IMR-90 (cell line): ENCODE data around the gene MAP1LC3A. TPM values are rescaled to one million over a fixed set of nuclear protein-coding genes. Genes with fewer than 3 reads are reported as not detected.

Experiments
- ATAC-seq: fragments of 200-7000 bp; cut with Tn5 transposase; 2 replicates; pipeline ENCODE4 v1.9.1; 2020; ENCODE audit warnings: low read depth, mild to moderate bottlenecking, moderate library complexity
- BruUV-seq: library from RNA; stranded (reverse); fragments of 400-500 nt; replicated peaks from 2 replicates; lab custom pipeline; 2021; lab: Mats Ljungman, UMichigan
- CTCF ChIA-PET: fragments of 300-600 bp; formaldehyde crosslinking; extraction: SDS; loops from one replicate; lab custom pipeline; 2021; ENCODE audit warnings: antibody characterized with exemption; lab: Yijun Ruan, JAX
- POLR2A ChIA-PET: fragments of 300-600 bp; sonication (Branson Sonifier 250); formaldehyde crosslinking; loops from one replicate; lab custom pipeline; 2022; ENCODE audit warnings: antibody characterized with exemption; ENCODE audit not compliant: unreplicated experiment; lab: Charles Lee
- DNase-seq: peaks from one replicate; pipeline ENCODE4 v3.0.0; 2013
- H2AFZ ChIP-seq: replicated peaks from 2 replicates; pipeline ENCODE3; 2013; ENCODE audit warnings: low read length, mild to moderate bottlenecking; ENCODE audit not compliant: poor library complexity
- H2AK5ac ChIP-seq: 2 replicates; pipeline ENCODE4 v1.6.1; 2013; ENCODE audit warnings: low read depth, low read length, inconsistent platforms
- H2AK9ac ChIP-seq: replicated peaks from 2 replicates; pipeline ENCODE3; 2013; ENCODE audit warnings: mild to moderate bottlenecking, low read depth, low read length, moderate library complexity; ENCODE audit not compliant: poor library complexity
- H2BK120ac ChIP-seq: 2 replicates; pipeline ENCODE4 v1.6.1; 2013; ENCODE audit warnings: low read depth, low read length, inconsistent platforms
- H2BK15ac ChIP-seq: 3 replicates; pipeline ENCODE4 v1.6.1; 2013; ENCODE audit warnings: low read depth, low read length, inconsistent platforms
- H2BK20ac ChIP-seq: 2 replicates; pipeline ENCODE4 v1.6.1; 2013; ENCODE audit warnings: low read depth, mild to moderate bottlenecking, inconsistent platforms, low read length, moderate library complexity
- H2BK5ac ChIP-seq: 2 replicates; pipeline ENCODE4 v1.6.1; 2013; ENCODE audit warnings: mild to moderate bottlenecking, low read depth, low read length, inconsistent platforms; ENCODE audit not compliant: poor library complexity, severe bottlenecking
- H3K14ac ChIP-seq: replicated peaks from 2 replicates; pipeline ENCODE4 v1.6.1; 2013; ENCODE audit warnings: low read depth, low read length, inconsistent platforms
- H3K18ac ChIP-seq: 2 replicates; pipeline ENCODE4 v1.6.1; 2013; ENCODE audit warnings: low read depth, low read length, control low read depth
- H3K23ac ChIP-seq: 2 replicates; pipeline ENCODE4 v1.6.1; 2013; ENCODE audit warnings: low read depth, low read length, inconsistent platforms
- H3K27ac ChIP-seq: 2 replicates; pipeline ENCODE4 v1.5.1; 2013; ENCODE audit warnings: mild to moderate bottlenecking, control low read depth, low read length; ENCODE audit not compliant: insufficient read depth
- H3K27me3 ChIP-seq: 2 replicates; pipeline ENCODE4 v1.6.1; 2013; ENCODE audit warnings: low read length; ENCODE audit not compliant: control insufficient read depth, insufficient read depth
- H3K36me3 ChIP-seq: 2 replicates; pipeline ENCODE4 v1.6.1; 2013; ENCODE audit warnings: low read length, mixed read lengths; ENCODE audit not compliant: control insufficient read depth, insufficient read depth
- H3K4ac ChIP-seq: 2 replicates; pipeline ENCODE4 v1.6.1; 2013; ENCODE audit warnings: low read depth, low read length, inconsistent platforms
- H3K4me1 ChIP-seq: 2 replicates; pipeline ENCODE4 v1.6.1; 2013; ENCODE audit warnings: low read length, mixed read lengths; ENCODE audit not compliant: control insufficient read depth, insufficient read depth
- H3K4me2 ChIP-seq: 2 replicates; pipeline ENCODE4 v1.6.1; 2013; ENCODE audit warnings: low read depth, mild to moderate bottlenecking, control low read depth, low read length, moderate library complexity
- H3K4me3 ChIP-seq: 2 replicates; pipeline ENCODE4 v1.5.1; 2013; ENCODE audit warnings: low read depth, mild to moderate bottlenecking, control low read depth, low read length, moderate library complexity; ENCODE audit not compliant: insufficient read depth
- H3K56ac ChIP-seq: 2 replicates; pipeline ENCODE4 v1.6.1; 2013; ENCODE audit warnings: low read length, inconsistent platforms; ENCODE audit not compliant: insufficient read depth; ENCODE audit errors: extremely low read depth
- H3K79me1 ChIP-seq, 2 experiments: 2 replicates each; pipeline ENCODE4 v1.6.1; 2013; ENCODE audit warnings: low read length in 2 of 2, inconsistent platforms in 1 of 2, low read depth in 1 of 2
- H3K9ac ChIP-seq: 2 replicates; pipeline ENCODE4 v1.6.1; 2013; ENCODE audit warnings: low read depth, low read length, control low read depth
- H3K9me1 ChIP-seq: 2 replicates; pipeline ENCODE4 v1.6.1; 2013; ENCODE audit warnings: low read length, inconsistent platforms; ENCODE audit not compliant: insufficient read depth
- H3K9me3 ChIP-seq: 2 replicates; pipeline ENCODE4 v1.6.1; 2013; ENCODE audit warnings: low read length; ENCODE audit not compliant: control insufficient read depth, insufficient read depth
- H4K20me1 ChIP-seq: 2 replicates; pipeline ENCODE4 v1.6.1; 2013; ENCODE audit warnings: low read length, inconsistent platforms; ENCODE audit not compliant: insufficient read depth
- H4K5ac ChIP-seq: 2 replicates; pipeline ENCODE4 v1.6.1; 2013; ENCODE audit warnings: mild to moderate bottlenecking, low read depth, low read length, control low read depth
- H4K8ac ChIP-seq, 2 experiments: 2 replicates each; pipeline ENCODE4 v1.6.1; 2013; ENCODE audit warnings: low read depth in 2 of 2, low read length in 2 of 2, control low read depth in 1 of 2, inconsistent platforms in 1 of 2
- H4K91ac ChIP-seq: 2 replicates; pipeline ENCODE4 v1.6.1; 2013; ENCODE audit warnings: low read depth, low read length, inconsistent platforms; ENCODE audit not compliant: insufficient read depth
- BHLHE40 ChIP-seq: fragments of 150-350 bp; IDR thresholded peaks from 2 replicates; pipeline ENCODE4 v1.6.1; 2016; ENCODE audit warnings: mild to moderate bottlenecking, low read depth, low read length
- CEBPB ChIP-seq: IDR thresholded peaks from 2 replicates; pipeline ENCODE4 v1.6.1; 2012; ENCODE audit warnings: low read depth, low read length, improper control_type of control experiment
- CHD1 ChIP-seq: IDR thresholded peaks from 2 replicates; pipeline ENCODE4 v1.6.1; 2012; ENCODE audit warnings: low read depth, low read length, improper control_type of control experiment
- CTCF ChIP-seq: conservative IDR thresholded peaks from 2 replicates; pipeline ENCODE4 v1.5.1; 2012; ENCODE audit warnings: mild to moderate bottlenecking, low read depth, low read length, improper control_type of control experiment
- FOS ChIP-seq: fragments of 150-350 bp; IDR thresholded peaks from 2 replicates; pipeline ENCODE4 v1.6.1; 2016; ENCODE audit warnings: low read depth, low read length
- MAFK ChIP-seq: IDR thresholded peaks from 2 replicates; pipeline ENCODE4 v1.6.1; 2012; ENCODE audit warnings: low read depth, low read length, improper control_type of control experiment
- MAZ ChIP-seq: IDR thresholded peaks from 2 replicates; pipeline ENCODE4 v1.6.1; 2012; ENCODE audit warnings: low read depth, mild to moderate bottlenecking, low read length, improper control_type of control experiment, moderate library complexity, borderline replicate concordance
- MXI1 ChIP-seq: IDR thresholded peaks from 2 replicates; pipeline ENCODE4 v1.6.1; 2012; ENCODE audit warnings: low read depth, mild to moderate bottlenecking, low read length, moderate library complexity, borderline replicate concordance
- NFE2L2 ChIP-seq: fragments of 150-350 bp; IDR thresholded peaks from 2 replicates; pipeline ENCODE4 v1.6.1; 2016; ENCODE audit warnings: low read depth, mild to moderate bottlenecking, low read length
- POLR2A ChIP-seq: IDR thresholded peaks from 2 replicates; pipeline ENCODE4 v1.6.1; 2012; ENCODE audit warnings: mild to moderate bottlenecking, low read depth, low read length
- RAD21 ChIP-seq: IDR thresholded peaks from 2 replicates; pipeline ENCODE4 v1.6.1; 2012; ENCODE audit warnings: low read length, improper control_type of control experiment
- RCOR1 ChIP-seq: IDR thresholded peaks from 2 replicates; pipeline ENCODE4 v1.6.1; 2012; ENCODE audit warnings: mild to moderate bottlenecking, low read length, improper control_type of control experiment; ENCODE audit not compliant: insufficient replicate concordance
- RFX5 ChIP-seq: IDR thresholded peaks from 2 replicates; pipeline ENCODE4 v1.8.0; 2012; ENCODE audit warnings: low read depth, mild to moderate bottlenecking, low read length, moderate library complexity
- SMC3 ChIP-seq: fragments of 150-350 bp; IDR thresholded peaks from 2 replicates; pipeline ENCODE4 v1.6.1; 2016; ENCODE audit warnings: low read depth, mild to moderate bottlenecking, antibody characterized with exemption, low read length, moderate library complexity
- USF2 ChIP-seq: fragments of 150-350 bp; IDR thresholded peaks from 2 replicates; pipeline ENCODE4 v1.6.1; 2017; ENCODE audit warnings: mild to moderate bottlenecking, antibody characterized with exemption, low read length, low read depth
- WGBS, 2 experiments: methylation state at CpG; one replicate each; pipeline versions ENCODE4 v1.1.5 to v1.1.7; 2013; ENCODE audit warnings: missing lambda C conversion rate in 2 of 2; ENCODE audit not compliant: insufficient read length in 1 of 2; ENCODE audit errors: extremely low coverage in 2 of 2; 5-methylcytosine and 5-hydroxymethylcytosine counted together
- dilution Hi-C: fragments of 300-500 bp; cut with HindIII; formaldehyde crosslinking; loops from one replicate; pipeline ENCODE4 v1.14.3; 2018; ENCODE audit warnings: low sequenced_read_pairs; ENCODE audit not compliant: unreplicated experiment
- in situ Hi-C: fragments of 300-500 bp; cut with MboI; formaldehyde crosslinking; loops from 3 replicates; pipeline ENCODE4 v1.14.3; 2019; ENCODE audit warnings: low sequenced_read_pairs, inconsistent platforms, mixed read lengths
- intact Hi-C: fragments of 100-400 bp; cut with micrococcal nuclease; formaldehyde crosslinking; loops from 2 replicates; pipeline ENCODE4 v1.10.0; 2022
- polyA plus RNA-seq, 3 experiments: library from polyadenylated mRNA; depleted of rRNA; stranded (reverse); fragments of >200 nt; gene quantifications; 2 replicates each; pipeline ENCODE4 v1.2.3, GENCODE V29; 2012; ENCODE audit warnings: low replicate concordance in 1 of 3
- total RNA-seq: library from RNA; depleted of rRNA; stranded (reverse); fragments of >200 nt; gene quantifications from 2 replicates; pipeline ENCODE4 v1.2.3, GENCODE V29; 2012

Gene MAP1LC3A
- total and polyA plus RNA-seq, 2 of the 4 experiments (the other 2 are of a cell fraction) = 10.0 to 39.7 TPM

GRCh38 chr20:34525709-34526416 is 32.7 kb upstream of the MAP1LC3A start:
- intact Hi-C loops = no loop called here
- TF ChIP-seq RAD21 = 0 out of 2 replicates have a peak, but pooled peaks have one; percentile 7
- no peak for TF ChIP-seq SMC3
- TF ChIP-seq RCOR1 = peak; percentile 99
- TF ChIP-seq MAFK = no peak; the same call in none of the 2 replicates
- TF ChIP-seq BHLHE40 = peak; percentile 89
- peak; percentile 91 for TF ChIP-seq MAZ
- peak; percentile 7; the same call in 1 of the 2 replicates for TF ChIP-seq USF2
- peak; percentile 95 for TF ChIP-seq FOS
- no peak for TF ChIP-seq CHD1
- TF ChIP-seq MXI1 = peak; percentile 78
- peak; percentile 77 for TF ChIP-seq RFX5
- peak; percentile 54 for TF ChIP-seq POLR2A
- no peak for TF ChIP-seq CEBPB
- TF ChIP-seq CTCF = no peak
- TF ChIP-seq NFE2L2 = peak; percentile 39; the same call in 1 of the 2 replicates

More at GRCh38 chr20:34525709-34526416, 32.7 kb upstream of the MAP1LC3A start:
- H3K79me1 ChIP-seq = peaks cover 56 to 86% of the 10 kb centered on the region in 2 experiments
- dilution Hi-C loops = no loop called here
- H3K14ac ChIP-seq = peak overlapping the region; percentile 97
- H2BK5ac ChIP-seq = peak overlapping the region; percentile 92
- H3K4me3 ChIP-seq = no peak overlapping the region
- H3K4ac ChIP-seq = peak overlapping the region; percentile 99
- ATAC-seq (peak; percentile 83), DNase-seq (peak; percentile 100)
- peak overlapping the region; percentile 92 for H2AK9ac ChIP-seq
- CTCF ChIA-PET = interaction anchor here (0.5 to 2.1 kb wide), 4 partner anchors 8 to 213 kb away, joined by 3 to 12 read pairs (median 4); no protein-coding TSS in a partner anchor
- BruUV-seq = no TSS peak
- peak overlapping the region; percentile 78 for H3K18ac ChIP-seq
- H3K23ac ChIP-seq = peak overlapping the region; percentile 92
- H4K8ac ChIP-seq = peak overlapping the region; percentile 25 to 81; a peak in 3 of 4 replicates
- H3K9ac ChIP-seq = peak overlapping the region; percentile 46
- peaks cover 46% of the 10 kb centered on the region for H3K4me1 ChIP-seq
- peaks cover 40% of the 10 kb centered on the region for H3K36me3 ChIP-seq
- POLR2A ChIA-PET = no interaction called here
- peak overlapping the region; percentile 95 for H2BK120ac ChIP-seq
- WGBS, 2 experiments = 0% methylated on average over 4 of the region's 14 CpGs; no CpG with 5 or more reads in 1 of the 2 experiments
- peak overlapping the region; percentile 98; the same call in 2 of the 3 replicates for H2BK15ac ChIP-seq
- peak overlapping the region; percentile 97 for H4K91ac ChIP-seq
- H2AK5ac ChIP-seq = peak overlapping the region; percentile 93
- in situ Hi-C loops = no loop called here
- no peaks in the 10 kb centered on the region for H3K9me3 ChIP-seq
- peak overlapping the region; percentile 59 for H3K4me2 ChIP-seq
- peaks cover 30% of the 10 kb centered on the region for H4K20me1 ChIP-seq
- no peaks in the 10 kb centered on the region for H3K27me3 ChIP-seq
- peak overlapping the region; percentile 97 for H2BK20ac ChIP-seq
- H3K9me1 ChIP-seq = peaks cover 61% of the 10 kb centered on the region
- peak overlapping the region; percentile 87 for H3K27ac ChIP-seq
- H3K56ac ChIP-seq = peak overlapping the region; percentile 75
- peak overlapping the region; percentile 71 for H4K5ac ChIP-seq
- peak overlapping the region; percentile 1 for H2AFZ ChIP-seq
